MM.1S (cell line): ENCODE measurements around the gene SPAG16.
"Not testable (repeated sequence)": the region's sequence is repeated elsewhere in the genome, so short reads cannot be mapped to it uniquely, and the experiment has no call there.

ENCODE experiments used
- DNase-seq: peaks from one replicate; pipeline ENCODE4 v3.0.0-alpha.2; 2015
- H2AFZ ChIP-seq: fragments of 300-600 bp; sonication (generic); 2 replicates; pipeline ENCODE4 v1.6.0; 2016; ENCODE audit warnings: antibody characterized with exemption, low read length
- H3F3A ChIP-seq: fragments of 300-600 bp; sonication (generic); 2 replicates; pipeline ENCODE4 v1.6.1; 2016; ENCODE audit warnings: mild to moderate bottlenecking, antibody characterized with exemption, low read length, moderate library complexity, mixed read lengths; ENCODE audit not compliant: insufficient read depth
- H3K27ac ChIP-seq: fragments of 300-600 bp; sonication (generic); 2 replicates; pipeline ENCODE4 v1.5.1; 2016; ENCODE audit warnings: mild to moderate bottlenecking, low read length
- H3K27me3 ChIP-seq: fragments of 300-600 bp; sonication (generic); replicated peaks from 2 replicates; pipeline ENCODE4 v1.6.0; 2016; ENCODE audit warnings: low read length; ENCODE audit not compliant: insufficient read depth
- H3K36me3 ChIP-seq: fragments of 300-600 bp; sonication (generic); replicated peaks from 2 replicates; pipeline ENCODE4 v1.6.1; 2016; ENCODE audit warnings: mild to moderate bottlenecking, low read length, mixed read lengths; ENCODE audit not compliant: insufficient read depth
- H3K4me1 ChIP-seq: fragments of 300-600 bp; sonication (generic); 2 replicates; pipeline ENCODE4 v1.6.1; 2016; ENCODE audit warnings: low read length, mixed read lengths
- H3K4me2 ChIP-seq: fragments of 300-600 bp; sonication (generic); 2 replicates; pipeline ENCODE4 v1.6.0; 2016; ENCODE audit warnings: low read depth, low read length
- H3K4me3 ChIP-seq: fragments of 300-600 bp; sonication (generic); 2 replicates; pipeline ENCODE4 v1.5.1; 2016; ENCODE audit warnings: low read length, mixed read lengths
- H3K79me2 ChIP-seq: fragments of 300-600 bp; sonication (generic); 2 replicates; pipeline ENCODE4 v1.6.1; 2016; ENCODE audit warnings: mixed run types, low read length, mixed read lengths
- H3K9ac ChIP-seq: fragments of 300-600 bp; sonication (generic); 2 replicates; pipeline ENCODE4 v1.6.1; 2016; ENCODE audit warnings: low read length, mixed read lengths
- H3K9me2 ChIP-seq: fragments of 300-600 bp; sonication (generic); replicated peaks from 2 replicates; pipeline ENCODE4 v1.6.1; 2016; ENCODE audit warnings: mild to moderate bottlenecking, low read length, mixed read lengths; ENCODE audit not compliant: insufficient read depth
- H3K9me3 ChIP-seq: fragments of 300-600 bp; sonication (generic); replicated peaks from 2 replicates; pipeline ENCODE4 v1.6.1; 2016; ENCODE audit warnings: mild to moderate bottlenecking, low read length, mixed read lengths; ENCODE audit not compliant: insufficient read depth
- H4K20me1 ChIP-seq: fragments of 300-600 bp; sonication (generic); 2 replicates; pipeline ENCODE4 v1.6.1; 2016; ENCODE audit warnings: mild to moderate bottlenecking, low read length, moderate library complexity, mixed read lengths; ENCODE audit not compliant: insufficient read depth
- EZH2 ChIP-seq: fragments of 300-600 bp; sonication (generic); optimal IDR thresholded peaks from 2 replicates; pipeline ENCODE3; 2017; ENCODE audit warnings: low read depth, mild to moderate bottlenecking, antibody characterized with exemption, low read length, mixed read lengths
- EZH2phosphoT487 ChIP-seq: fragments of 300-600 bp; sonication (generic); IDR thresholded peaks from 2 replicates; pipeline ENCODE4 v1.6.1; 2018; ENCODE audit warnings: antibody characterized with exemption, low read length
- TF ChIP-seq, protein P1 (sequence below): fragments of 300-600 bp; sonication (generic); IDR thresholded peaks from 2 replicates; pipeline ENCODE4 v1.5.1; 2016; ENCODE audit warnings: antibody characterized with exemption, low read length, mixed read lengths

SPAG16 gene

DNA sequence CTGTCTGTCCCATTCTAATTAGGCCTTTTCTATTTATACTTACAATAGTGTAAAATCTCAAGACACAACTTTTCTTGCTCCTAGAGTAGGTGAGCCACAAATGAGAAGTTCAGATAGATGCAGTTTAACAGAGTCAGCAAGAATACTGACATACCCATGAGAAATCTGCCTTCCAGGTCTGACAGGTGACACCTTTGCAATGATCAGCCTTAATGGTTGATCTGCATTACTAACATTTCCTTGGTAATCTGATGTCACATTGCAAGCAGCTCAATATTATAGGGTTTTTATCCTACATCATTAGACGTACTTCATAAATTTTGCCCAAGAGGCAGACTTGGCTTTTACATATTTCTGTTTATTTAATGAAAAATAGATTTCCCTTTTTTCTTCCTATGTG is 767.3 kb downstream of the SPAG16 start:
- H2AFZ ChIP-seq = no peak overlapping the region

DNA sequence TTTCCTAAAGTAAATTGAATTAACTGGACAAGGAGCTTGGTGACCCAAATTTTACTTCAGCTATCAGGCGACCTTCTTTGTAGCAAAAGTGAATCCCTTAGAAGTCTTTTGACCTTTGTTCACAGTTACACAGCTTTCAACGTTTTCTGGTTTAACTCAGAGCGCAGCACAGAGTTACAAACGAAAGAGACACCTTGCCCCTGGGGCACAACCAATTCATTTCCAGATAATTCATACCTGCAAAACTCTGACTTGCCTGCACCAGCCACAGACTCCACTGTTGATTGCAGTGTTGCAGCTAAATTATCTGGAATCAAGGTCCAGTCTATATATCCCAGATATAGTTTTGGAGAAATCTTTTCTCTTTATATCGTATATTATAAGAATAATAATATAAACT is 768.0 kb downstream of the SPAG16 start:
- Histone ChIP-seq H3F3A (no peaks in the 10 kb centered on the region), H3K79me2 (no peaks in the 10 kb centered on the region), H3K9me3 (no peaks in the 10 kb centered on the region), H3K27me3 (no peaks in the 10 kb centered on the region), H3K4me3 (no peak overlapping the region), H3K36me3 (no peaks in the 10 kb centered on the region), H3K9me2 (no peaks in the 10 kb centered on the region), H2AFZ (no peak overlapping the region), H4K20me1 (no peaks in the 10 kb centered on the region), H3K4me2 (no peak overlapping the region), H3K9ac (no peak overlapping the region), H3K4me1 (no peaks in the 10 kb centered on the region), H3K27ac (no peak overlapping the region)
- DNase-seq = no peak
- TF ChIP-seq EZH2phosphoT487 = no peak

More for the DNA sequence above, 767.3 kb downstream of the SPAG16 start:
- no peaks in the 10 kb centered on the region for H3K79me2 ChIP-seq
- no peaks in the 10 kb centered on the region for H3K9me2 ChIP-seq
- no peaks in the 10 kb centered on the region for H3K4me1 ChIP-seq
- no peaks in the 10 kb centered on the region for H3K27me3 ChIP-seq
- H3K9ac ChIP-seq = no peak overlapping the region
- H3K4me2 ChIP-seq = no peak overlapping the region
- H3F3A ChIP-seq = no peaks in the 10 kb centered on the region
- TF ChIP-seq, protein P1, sequence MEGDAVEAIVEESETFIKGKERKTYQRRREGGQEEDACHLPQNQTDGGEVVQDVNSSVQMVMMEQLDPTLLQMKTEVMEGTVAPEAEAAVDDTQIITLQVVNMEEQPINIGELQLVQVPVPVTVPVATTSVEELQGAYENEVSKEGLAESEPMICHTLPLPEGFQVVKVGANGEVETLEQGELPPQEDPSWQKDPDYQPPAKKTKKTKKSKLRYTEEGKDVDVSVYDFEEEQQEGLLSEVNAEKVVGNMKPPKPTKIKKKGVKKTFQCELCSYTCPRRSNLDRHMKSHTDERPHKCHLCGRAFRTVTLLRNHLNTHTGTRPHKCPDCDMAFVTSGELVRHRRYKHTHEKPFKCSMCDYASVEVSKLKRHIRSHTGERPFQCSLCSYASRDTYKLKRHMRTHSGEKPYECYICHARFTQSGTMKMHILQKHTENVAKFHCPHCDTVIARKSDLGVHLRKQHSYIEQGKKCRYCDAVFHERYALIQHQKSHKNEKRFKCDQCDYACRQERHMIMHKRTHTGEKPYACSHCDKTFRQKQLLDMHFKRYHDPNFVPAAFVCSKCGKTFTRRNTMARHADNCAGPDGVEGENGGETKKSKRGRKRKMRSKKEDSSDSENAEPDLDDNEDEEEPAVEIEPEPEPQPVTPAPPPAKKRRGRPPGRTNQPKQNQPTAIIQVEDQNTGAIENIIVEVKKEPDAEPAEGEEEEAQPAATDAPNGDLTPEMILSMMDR = no peak
- TF ChIP-seq EZH2 (no peak), EZH2phosphoT487 (no peak)
- H3K36me3 ChIP-seq = no peaks in the 10 kb centered on the region
- no peak for DNase-seq
- no peaks in the 10 kb centered on the region for H3K9me3 ChIP-seq
- H3K4me3 ChIP-seq = no peak overlapping the region
- no peak overlapping the region for H3K27ac ChIP-seq
- H4K20me1 ChIP-seq = no peaks in the 10 kb centered on the region

DNA sequence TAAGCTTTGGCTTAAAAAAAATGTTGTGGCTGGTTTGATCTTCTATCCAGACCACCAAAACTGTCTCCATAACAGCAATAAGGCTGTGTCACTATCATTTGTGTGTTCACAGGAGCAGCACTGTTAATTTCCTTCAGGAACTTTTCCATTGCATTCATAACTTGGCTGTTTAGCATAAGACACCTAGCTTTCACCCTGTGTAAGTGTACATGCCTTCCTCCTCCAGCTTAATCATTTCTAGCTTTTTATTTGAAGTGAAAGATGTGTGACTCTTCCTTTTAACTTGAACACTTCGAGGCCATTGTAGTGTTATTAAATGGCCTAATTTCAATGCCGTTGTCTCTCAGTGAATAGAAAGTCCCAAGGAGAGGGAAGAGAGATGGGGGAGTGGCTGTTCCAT is 773.7 kb downstream of the SPAG16 start:
- Histone ChIP-seq H3K79me2 (no peaks in the 10 kb centered on the region), H3F3A (no peaks in the 10 kb centered on the region), H3K4me2 (no peak overlapping the region), H4K20me1 (no peaks in the 10 kb centered on the region), H3K27me3 (no peaks in the 10 kb centered on the region), H3K27ac (no peak overlapping the region), H2AFZ (no peak overlapping the region), H3K4me3 (no peak overlapping the region), H3K9me2 (no peaks in the 10 kb centered on the region), H3K9ac (no peak overlapping the region), H3K9me3 (no peaks in the 10 kb centered on the region), H3K36me3 (no peaks in the 10 kb centered on the region), H3K4me1 (no peaks in the 10 kb centered on the region)
- DNase-seq = no peak
- no peak for TF ChIP-seq EZH2
- TF ChIP-seq, protein P1 = no peak
- TF ChIP-seq EZH2phosphoT487 = no peak

DNA sequence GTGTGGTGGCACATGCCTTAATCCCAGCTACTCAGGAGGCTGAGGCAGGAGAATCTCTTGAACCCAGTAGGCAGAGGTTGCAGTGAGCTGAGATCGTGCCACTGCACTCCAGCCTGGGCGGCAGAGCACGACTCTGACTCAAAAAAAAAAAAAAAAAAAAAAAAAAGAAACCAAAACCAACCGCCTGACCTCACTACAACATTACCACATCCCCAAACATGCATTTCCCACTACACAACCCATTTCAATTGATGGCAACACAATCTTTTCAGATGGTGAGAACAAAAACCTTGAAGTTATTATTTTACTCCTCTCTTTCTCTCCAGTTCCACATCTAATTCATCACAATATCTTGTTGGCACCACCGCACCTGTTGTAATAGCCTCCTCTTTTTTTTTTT is 778.0 kb downstream of the SPAG16 start:
- not testable (repeated sequence) for H3K27ac ChIP-seq, H3K9ac ChIP-seq, H3K27me3 ChIP-seq, H3K4me3 ChIP-seq, H3K79me2 ChIP-seq, H3K36me3 ChIP-seq, H3K4me2 ChIP-seq, H3F3A ChIP-seq, H3K9me3 ChIP-seq, DNase-seq, H2AFZ ChIP-seq, H4K20me1 ChIP-seq, H3K4me1 ChIP-seq, H3K9me2 ChIP-seq
